AG10803 (cell line): ENCODE results near the gene JHY.
A peak's percentile ranks its signal among the peaks of the same experiment; 100 is the strongest.

ENCODE experiments used
- DNase-seq: peaks from one replicate; pipeline ENCODE4 v3.0.0; 2010; ENCODE audit warnings: low read depth
- H3K4me3 ChIP-seq: 2 replicates; pipeline ENCODE4 v1.5.1; 2011; ENCODE audit warnings: mild to moderate bottlenecking, low read length, control low read depth
- CTCF ChIP-seq: conservative IDR thresholded peaks from 2 replicates; pipeline ENCODE4 v1.5.1; 2011; ENCODE audit warnings: mild to moderate bottlenecking, low read length, control low read depth, inconsistent platforms

The JHY gene

DNA sequence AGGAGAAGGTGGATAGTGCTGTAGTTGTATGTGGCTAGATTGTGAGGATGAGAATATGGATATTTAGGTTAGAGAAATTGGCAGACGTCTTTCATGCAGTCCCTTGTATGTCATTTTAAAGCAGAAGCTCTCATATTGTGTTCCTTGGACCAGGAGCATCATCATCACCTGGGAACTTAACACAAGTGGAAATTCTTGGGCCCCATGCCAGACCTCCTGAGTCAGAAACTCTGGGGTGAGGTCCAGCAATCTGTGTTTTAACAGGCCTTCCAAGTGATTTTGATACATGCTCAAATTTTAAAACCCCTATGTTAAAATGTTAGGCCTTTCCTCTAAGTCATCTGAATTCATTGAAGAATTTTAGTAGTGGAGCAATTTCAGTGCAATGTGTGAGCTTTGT is 34.8 kb downstream of the JHY start:
- DNase-seq, result peak; percentile 43
- H3K4me3 ChIP-seq, result no peak overlapping the region
- no peak for TF ChIP-seq CTCF

DNA sequence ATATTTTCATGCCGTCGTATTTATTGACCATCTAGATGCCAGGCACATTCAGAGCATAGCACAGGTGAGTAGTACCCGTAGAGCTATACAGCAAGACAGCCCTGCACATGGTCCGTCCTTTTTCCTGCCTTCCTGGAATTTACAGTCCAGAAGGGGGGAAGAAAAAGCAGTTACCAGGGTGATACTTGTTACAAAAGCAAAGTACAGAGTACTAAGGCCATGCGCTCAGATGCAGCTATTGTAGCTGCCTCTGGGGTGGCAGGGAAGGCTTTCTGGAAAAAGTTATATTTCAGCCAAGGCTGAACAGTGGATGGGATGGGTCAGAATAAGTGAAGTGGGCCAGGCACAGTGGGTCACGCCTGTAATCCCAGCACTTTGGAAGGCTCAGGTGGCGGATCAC is 36.2 kb downstream of the JHY start:
- no peak overlapping the region for H3K4me3 ChIP-seq
- no peak for TF ChIP-seq CTCF
- no peak for DNase-seq

DNA sequence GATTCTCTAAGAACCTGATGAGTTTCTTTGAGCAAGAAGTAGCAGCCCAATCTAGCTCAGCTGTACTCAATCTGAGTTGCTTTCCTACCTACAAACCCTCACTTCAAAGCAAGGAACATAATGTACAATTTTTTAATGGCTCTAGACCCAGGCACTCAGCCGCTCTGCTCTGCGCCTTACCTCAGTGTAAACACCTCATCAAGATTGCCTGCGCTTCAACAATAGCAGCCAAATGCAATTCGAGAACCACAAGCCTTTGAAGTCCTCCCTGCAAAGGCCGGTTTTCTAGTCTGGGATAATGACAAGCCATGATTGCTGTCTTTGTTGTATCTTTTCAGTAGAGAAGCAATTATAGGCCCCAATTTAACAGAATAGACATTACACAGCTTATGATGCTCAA is 38.0 kb downstream of the JHY start:
- H3K4me3 ChIP-seq, result no peak overlapping the region
- TF ChIP-seq CTCF, result no peak
- DNase-seq, result no peak

DNA sequence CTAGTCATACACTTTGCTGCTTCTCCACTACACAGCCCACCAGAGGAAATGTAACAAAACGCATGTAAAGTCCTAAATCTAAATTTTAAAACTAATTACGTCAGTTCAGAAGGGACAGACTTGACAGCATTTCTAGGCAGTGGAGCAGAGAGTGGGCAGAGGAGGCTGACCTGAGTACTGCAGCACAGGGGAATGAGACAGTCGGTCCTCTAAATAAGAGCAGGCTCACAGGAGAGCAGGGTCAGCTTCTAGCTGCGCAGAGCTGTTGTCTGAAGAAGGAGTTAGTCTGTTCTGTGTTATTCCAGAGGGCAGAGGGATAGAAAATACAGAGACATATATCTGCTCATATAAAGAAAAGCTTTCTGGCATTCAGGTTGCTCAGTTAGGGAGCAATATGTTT is 40.3 kb downstream of the JHY start:
- H3K4me3 ChIP-seq, result no peak overlapping the region
- no peak for DNase-seq
- no peak for TF ChIP-seq CTCF

DNA sequence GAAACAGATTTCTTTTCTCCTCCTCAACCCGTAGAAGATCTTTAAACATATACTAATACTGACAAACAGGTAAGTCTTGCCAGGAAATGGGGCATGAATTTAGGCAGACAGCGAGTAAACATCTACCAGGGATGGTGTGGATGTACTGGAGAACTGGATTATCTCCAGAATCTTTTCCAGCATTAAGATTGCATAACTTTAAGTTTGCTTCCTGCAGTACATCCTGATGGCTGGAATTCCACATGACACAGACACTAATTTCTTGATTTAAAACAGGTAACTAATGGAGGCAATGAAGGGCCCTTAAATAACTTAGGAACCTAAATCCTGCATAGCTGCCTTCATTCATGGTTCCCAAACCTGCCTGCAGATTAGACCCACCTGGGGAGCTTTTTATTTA is 40.7 kb downstream of the JHY start:
- H3K4me3 ChIP-seq, result no peak overlapping the region
- DNase-seq, result peak; percentile 6
- peak; percentile 19; the same call in 1 of the 2 replicates for TF ChIP-seq CTCF

GRCh38 chr11:122931510-122931909 is 49.0 kb downstream of the JHY start:
- DNase-seq, result no peak
- H3K4me3 ChIP-seq, result no peak overlapping the region
- no peak for TF ChIP-seq CTCF

- no peak for TF ChIP-seq CTCF
These were observed 50.9 kb downstream of the JHY start for GRCh38 chr11:122933416-122933815.

More at GRCh38 chr11:122933416-122933815, 50.9 kb downstream of the JHY start:
- H3K4me3 ChIP-seq, result no peak overlapping the region
- peak; percentile 75 for DNase-seq
